ENCODE results near the gene NAB2. TPM values are rescaled to one million over a fixed set of nuclear protein-coding genes. Genes with fewer than 3 reads are reported as not detected.

Gene NAB2
- total RNA-seq, 1 experiment from 2014 or later: 16.4 TPM

GRCh38 chr12:57093415-57094207, 4.7 kb downstream of the NAB2 start:
- peaks cover 55% of the 10 kb centered on the region for H3K36me3 Mint-ChIP-seq (ENCODE audit: insufficient read depth, unreplicated experiment)
- DNase-seq: peak; percentile 59 to 73
- no peak overlapping the region for H3K4me3 ChIP-seq (ENCODE audit: low read depth, low read length)
- intact Hi-C loops (cut with micrococcal nuclease; ENCODE audit: unreplicated experiment): loop anchor here (1.0 kb wide), 1 partner anchor 24 kb away; no protein-coding TSS in a partner anchor
- H3K27me3 Mint-ChIP-seq (ENCODE audit: insufficient read depth, unreplicated experiment): no peaks in the 10 kb centered on the region
- BruUV-seq (replicated peaks): no TSS peak
- no peaks in the 10 kb centered on the region for H3K9me3 ChIP-seq
- no peaks in the 10 kb centered on the region for H3K27me3 ChIP-seq (replicated peaks; ENCODE audit: control insufficient read depth, insufficient read depth, low read length)
- peak; percentile 55 to 64 for TF ChIP-seq CTCF (IDR thresholded peaks at IDR 0.05; ENCODE audit: insufficient read depth in 1 of 2, low read depth in 1 of 2, low read length in 1 of 2, severe bottlenecking in 1 of 2, unreplicated experiment in 1 of 2)
- H3K27ac Mint-ChIP-seq (ENCODE audit: unreplicated experiment): peak overlapping the region; percentile 71
- H3K9me3 Mint-ChIP-seq (ENCODE audit: unreplicated experiment): no peaks in the 10 kb centered on the region
- H3K36me3 ChIP-seq (ENCODE audit: control insufficient read depth, insufficient read depth, low read length): peaks cover 9% of the 10 kb centered on the region
- CTCF ChIA-PET: interaction anchor here (0.6 to 3.3 kb wide), 4 partner anchors 18 to 393 kb away, joined by 3 to 22 read pairs (median 12); partner anchors contain the start of gene STAT6
- POLR2A ChIA-PET: no interaction called here
- H3K4me1 ChIP-seq: peaks cover 6% of the 10 kb centered on the region; the same call in 1 of the 2 replicates
- peaks cover 19% of the 10 kb centered on the region for H3K4me1 Mint-ChIP-seq (ENCODE audit: low read depth, unreplicated experiment)
- H3K4me3 Mint-ChIP-seq (ENCODE audit: unreplicated experiment): peak overlapping the region; percentile 35

- Mint-ChIP-seq H3K9me3 (ENCODE audit: unreplicated experiment) (no peaks in the 10 kb centered on the region), H3K4me1 (ENCODE audit: low read depth, unreplicated experiment) (peaks cover 19% of the 10 kb centered on the region), H3K4me3 (ENCODE audit: unreplicated experiment) (peak overlapping the region; percentile 35), H3K27ac (ENCODE audit: unreplicated experiment) (peak overlapping the region; percentile 71), H3K27me3 (ENCODE audit: insufficient read depth, unreplicated experiment) (no peaks in the 10 kb centered on the region), H3K36me3 (ENCODE audit: insufficient read depth, unreplicated experiment) (peaks cover 55% of the 10 kb centered on the region)
- ChIA-PET CTCF (interaction anchor here (0.6 to 3.3 kb wide), 3 partner anchors 17 to 392 kb away, joined by 3 to 22 read pairs (median 4); partner anchors contain the start of gene STAT6), POLR2A (no interaction called here)
- DNase-seq: no peak
- no peak overlapping the region for H3K4me3 ChIP-seq (ENCODE audit: low read depth, low read length)
- H3K9me3 ChIP-seq: no peaks in the 10 kb centered on the region
- intact Hi-C loops (cut with micrococcal nuclease; ENCODE audit: unreplicated experiment): no loop called here
- H3K36me3 ChIP-seq (ENCODE audit: control insufficient read depth, insufficient read depth, low read length): peaks cover 9% of the 10 kb centered on the region
- H3K4me1 ChIP-seq: peaks cover 6% of the 10 kb centered on the region; the same call in 1 of the 2 replicates
- H3K27me3 ChIP-seq (replicated peaks; ENCODE audit: control insufficient read depth, insufficient read depth, low read length): no peaks in the 10 kb centered on the region
- no TSS peak for BruUV-seq (replicated peaks)
- no peak for TF ChIP-seq CTCF (IDR thresholded peaks at IDR 0.05; ENCODE audit: insufficient read depth in 1 of 2, low read depth in 1 of 2, low read length in 1 of 2, severe bottlenecking in 1 of 2, unreplicated experiment in 1 of 2)
These were observed 5.6 kb downstream of the NAB2 start for GRCh38 chr12:57094208-57095160.

GRCh38 chr12:57095440-57095839, 6.5 kb downstream of the NAB2 start:
- Mint-ChIP-seq H3K27ac (ENCODE audit: unreplicated experiment) (no peak overlapping the region), H3K4me1 (ENCODE audit: low read depth, unreplicated experiment) (peaks cover 13% of the 10 kb centered on the region), H3K36me3 (ENCODE audit: insufficient read depth, unreplicated experiment) (peaks cover 47% of the 10 kb centered on the region), H3K27me3 (ENCODE audit: insufficient read depth, unreplicated experiment) (no peaks in the 10 kb centered on the region), H3K9me3 (ENCODE audit: unreplicated experiment) (no peaks in the 10 kb centered on the region), H3K4me3 (ENCODE audit: unreplicated experiment) (no peak overlapping the region)
- DNase-seq: no peak
- ChIA-PET CTCF (interaction anchor here (3.9 kb wide), 1 partner anchor 17 kb away, joined by 19 read pairs; the partner anchor contains the start of gene STAT6), POLR2A (no interaction called here)
- H3K4me3 ChIP-seq (ENCODE audit: low read depth, low read length): no peak overlapping the region
- no peaks in the 10 kb centered on the region for H3K27me3 ChIP-seq (replicated peaks; ENCODE audit: control insufficient read depth, insufficient read depth, low read length)
- H3K4me1 ChIP-seq: peaks cover 6% of the 10 kb centered on the region; the same call in 1 of the 2 replicates
- intact Hi-C loops (cut with micrococcal nuclease; ENCODE audit: unreplicated experiment): no loop called here
- TF ChIP-seq CTCF (IDR thresholded peaks at IDR 0.05; ENCODE audit: insufficient read depth in 1 of 2, low read depth in 1 of 2, low read length in 1 of 2, severe bottlenecking in 1 of 2, unreplicated experiment in 1 of 2): no peak
- H3K36me3 ChIP-seq (ENCODE audit: control insufficient read depth, insufficient read depth, low read length): peaks cover 9% of the 10 kb centered on the region
- BruUV-seq (replicated peaks): no TSS peak
- no peaks in the 10 kb centered on the region for H3K9me3 ChIP-seq
